A673 (cell line): ENCODE results near the gene PRDM12. TPM values are rescaled to one million over a fixed set of nuclear protein-coding genes. Genes with fewer than 3 reads are reported as not detected.

Experiments used
- BruUV-seq: library from RNA; stranded (reverse); fragments of 400-500 nt; replicated peaks from 2 replicates; lab custom pipeline; 2021; lab: Mats Ljungman, UMichigan
- CTCF ChIA-PET: fragments of 300-600 bp; sonication (Branson Sonifier 250); formaldehyde crosslinking; loops from one replicate; lab custom pipeline; 2022; ENCODE audit warnings: antibody characterized with exemption; lab: Charles Lee
- POLR2A ChIA-PET: fragments of 300-600 bp; sonication (Branson Sonifier 250); formaldehyde crosslinking; loops from one replicate; lab custom pipeline; 2022; ENCODE audit warnings: antibody characterized with exemption; ENCODE audit not compliant: low non-redundant PET; lab: Charles Lee
- DNase-seq: peaks from one replicate; pipeline ENCODE4 v3.0.0-alpha.2; 2015; ENCODE audit warnings: low spot score
- H3K27ac ChIP-seq: fragments of 200-600 bp; sonication (generic); 2 replicates; pipeline ENCODE4 v1.5.1; 2016; ENCODE audit warnings: mixed run types, low read depth, mild to moderate bottlenecking, mixed read lengths, antibody characterized with exemption, low read length; ENCODE audit not compliant: poor library complexity, severe bottlenecking
- H3K27me3 ChIP-seq: fragments of 200-600 bp; sonication (generic); replicated peaks from 2 replicates; pipeline ENCODE4 v1.6.1; 2017; ENCODE audit warnings: mixed run types, low read depth, mild to moderate bottlenecking, mixed read lengths, antibody characterized with exemption, low read length; ENCODE audit not compliant: insufficient read depth, poor library complexity
- H3K36me3 ChIP-seq: fragments of 200-600 bp; sonication (generic); 2 replicates; pipeline ENCODE4 v1.6.1; 2016; ENCODE audit warnings: mixed run types, mild to moderate bottlenecking, mixed read lengths, antibody characterized with exemption, low read length; ENCODE audit not compliant: insufficient read depth, poor library complexity, severe bottlenecking
- H3K4me1 ChIP-seq: fragments of 200-600 bp; sonication (generic); 2 replicates; pipeline ENCODE4 v1.6.1; 2017; ENCODE audit warnings: mixed run types, mild to moderate bottlenecking, mixed read lengths, antibody characterized with exemption, low read length; ENCODE audit not compliant: insufficient read depth, poor library complexity, severe bottlenecking
- H3K4me3 ChIP-seq: fragments of 200-600 bp; sonication (generic); 2 replicates; pipeline ENCODE4 v1.5.1; 2016; ENCODE audit warnings: low read depth, mixed run types, mild to moderate bottlenecking, mixed read lengths, low read length; ENCODE audit not compliant: poor library complexity, severe bottlenecking
- H3K9me3 ChIP-seq: fragments of 200-600 bp; sonication (generic); 2 replicates; pipeline ENCODE4 v1.6.1; 2016; ENCODE audit warnings: mixed run types, low read depth, mild to moderate bottlenecking, mixed read lengths, antibody characterized with exemption, low read length; ENCODE audit not compliant: poor library complexity, severe bottlenecking
- CTCF ChIP-seq: fragments of 300-800, 200-600 bp; sonication (generic); conservative IDR thresholded peaks from 2 replicates; pipeline ENCODE4 v1.5.1; 2017; ENCODE audit warnings: low read depth, mild to moderate bottlenecking, antibody characterized with exemption, low read length, moderate library complexity, mixed read lengths
- EZH2 ChIP-seq: fragments of 200-600 bp; sonication (generic); IDR thresholded peaks from 2 replicates; pipeline ENCODE4 v1.6.1; 2017; ENCODE audit warnings: borderline replicate concordance, low read depth, mild to moderate bottlenecking, mixed read lengths, antibody characterized with exemption, low read length; ENCODE audit not compliant: poor library complexity, severe bottlenecking
- intact Hi-C: fragments of 100-400 bp; cut with micrococcal nuclease; formaldehyde crosslinking; loops from one replicate; pipeline ENCODE4 v1.10.0; 2022; ENCODE audit not compliant: unreplicated experiment
- total RNA-seq: library from RNA; stranded (reverse); gene quantifications from 2 replicates; pipeline ENCODE4 v1.2.3, GENCODE V29; 2021

Gene PRDM12
- total RNA-seq, 1 experiment from 2014 or later: not detected

GRCh38 chr9:130710822-130711352 is 46.5 kb downstream of the PRDM12 start:
- ChIA-PET POLR2A (no interaction called here), CTCF (interaction anchor here (0.6 to 1.3 kb wide), 3 partner anchors 9 to 287 kb away, joined by 4 to 8 read pairs (median 5); no protein-coding TSS in a partner anchor)
- no peaks in the 10 kb centered on the region for H3K27me3 ChIP-seq
- peaks cover 3% of the 10 kb centered on the region for H3K36me3 ChIP-seq
- H3K4me1 ChIP-seq: no peaks in the 10 kb centered on the region
- no peak for TF ChIP-seq EZH2
- TF ChIP-seq CTCF: no peak
- H3K9me3 ChIP-seq: no peaks in the 10 kb centered on the region
- H3K4me3 ChIP-seq: no peak overlapping the region
- no peak overlapping the region for H3K27ac ChIP-seq
- no TSS peak for BruUV-seq
- intact Hi-C loops: loop anchor here (5.0 kb wide), 1 partner anchor 136 kb away; no protein-coding TSS in a partner anchor
- DNase-seq: no peak

GRCh38 chr9:130711469-130711868 is 47.1 kb downstream of the PRDM12 start:
- Histone ChIP-seq H3K4me1 (no peaks in the 10 kb centered on the region), H3K27me3 (no peaks in the 10 kb centered on the region), H3K4me3 (no peak overlapping the region), H3K36me3 (peaks cover 1% of the 10 kb centered on the region), H3K27ac (no peak overlapping the region), H3K9me3 (no peaks in the 10 kb centered on the region)
- CTCF ChIA-PET: interaction anchor here (0.6 to 1.3 kb wide), 2 partner anchors 10 to 287 kb away, joined by 4 to 8 read pairs; no protein-coding TSS in a partner anchor
- DNase-seq: no peak
- no peak for TF ChIP-seq EZH2
- no peak for TF ChIP-seq CTCF
- intact Hi-C loops: loop anchor here (5.0 kb wide), 1 partner anchor 136 kb away; no protein-coding TSS in a partner anchor
- BruUV-seq: no TSS peak
- POLR2A ChIA-PET: no interaction called here

GRCh38 chr9:130712564-130713285 is 48.3 kb downstream of the PRDM12 start:
- CTCF ChIA-PET: no interaction called here
- POLR2A ChIA-PET: no interaction called here
- BruUV-seq: no TSS peak
- intact Hi-C loops: loop anchor here (5.0 kb wide), 1 partner anchor 135 kb away; no protein-coding TSS in a partner anchor
- peak overlapping the region; percentile 97 for H3K4me3 ChIP-seq
- no peaks in the 10 kb centered on the region for H3K4me1 ChIP-seq
- no peaks in the 10 kb centered on the region for H3K36me3 ChIP-seq
- TF ChIP-seq EZH2: no peak
- no peak for TF ChIP-seq CTCF
- H3K27ac ChIP-seq: peak overlapping the region; percentile 98
- H3K9me3 ChIP-seq: no peaks in the 10 kb centered on the region
- H3K27me3 ChIP-seq: no peaks in the 10 kb centered on the region
- DNase-seq: peak; percentile 99
